Activated CD8-positive, alpha-beta memory T cell treated with anti-CD3 and anti-CD28 coated beads for 36 hours (primary cell): Measurements from ENCODE around the gene ARHGEF12. TPM values are rescaled to one million over a fixed set of nuclear protein-coding genes. Genes with fewer than 3 reads are reported as not detected.

ENCODE experiments used
- CTCF ChIA-PET: fragments of 350-600 bp; sonication (Branson Sonifier 250); formaldehyde crosslinking; loops from one replicate; lab custom pipeline; 2021; ENCODE audit warnings: antibody characterized with exemption; lab: Charles Lee
- POLR2A ChIA-PET: fragments of 350-600 bp; sonication (Branson Sonifier 250); formaldehyde crosslinking; loops from one replicate; lab custom pipeline; 2021; ENCODE audit warnings: antibody characterized with exemption; lab: Charles Lee
- total RNA-seq, 2 experiments: library from RNA; stranded (reverse); gene quantifications; one replicate each; pipeline ENCODE4 v1.2.3, GENCODE V29; 2021

Gene ARHGEF12, protein sequence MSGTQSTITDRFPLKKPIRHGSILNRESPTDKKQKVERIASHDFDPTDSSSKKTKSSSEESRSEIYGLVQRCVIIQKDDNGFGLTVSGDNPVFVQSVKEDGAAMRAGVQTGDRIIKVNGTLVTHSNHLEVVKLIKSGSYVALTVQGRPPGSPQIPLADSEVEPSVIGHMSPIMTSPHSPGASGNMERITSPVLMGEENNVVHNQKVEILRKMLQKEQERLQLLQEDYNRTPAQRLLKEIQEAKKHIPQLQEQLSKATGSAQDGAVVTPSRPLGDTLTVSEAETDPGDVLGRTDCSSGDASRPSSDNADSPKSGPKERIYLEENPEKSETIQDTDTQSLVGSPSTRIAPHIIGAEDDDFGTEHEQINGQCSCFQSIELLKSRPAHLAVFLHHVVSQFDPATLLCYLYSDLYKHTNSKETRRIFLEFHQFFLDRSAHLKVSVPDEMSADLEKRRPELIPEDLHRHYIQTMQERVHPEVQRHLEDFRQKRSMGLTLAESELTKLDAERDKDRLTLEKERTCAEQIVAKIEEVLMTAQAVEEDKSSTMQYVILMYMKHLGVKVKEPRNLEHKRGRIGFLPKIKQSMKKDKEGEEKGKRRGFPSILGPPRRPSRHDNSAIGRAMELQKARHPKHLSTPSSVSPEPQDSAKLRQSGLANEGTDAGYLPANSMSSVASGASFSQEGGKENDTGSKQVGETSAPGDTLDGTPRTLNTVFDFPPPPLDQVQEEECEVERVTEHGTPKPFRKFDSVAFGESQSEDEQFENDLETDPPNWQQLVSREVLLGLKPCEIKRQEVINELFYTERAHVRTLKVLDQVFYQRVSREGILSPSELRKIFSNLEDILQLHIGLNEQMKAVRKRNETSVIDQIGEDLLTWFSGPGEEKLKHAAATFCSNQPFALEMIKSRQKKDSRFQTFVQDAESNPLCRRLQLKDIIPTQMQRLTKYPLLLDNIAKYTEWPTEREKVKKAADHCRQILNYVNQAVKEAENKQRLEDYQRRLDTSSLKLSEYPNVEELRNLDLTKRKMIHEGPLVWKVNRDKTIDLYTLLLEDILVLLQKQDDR (N-terminal part only)
- 10 to 100 TPM; 31.0 to 31.7 TPM for total RNA-seq

DNA sequence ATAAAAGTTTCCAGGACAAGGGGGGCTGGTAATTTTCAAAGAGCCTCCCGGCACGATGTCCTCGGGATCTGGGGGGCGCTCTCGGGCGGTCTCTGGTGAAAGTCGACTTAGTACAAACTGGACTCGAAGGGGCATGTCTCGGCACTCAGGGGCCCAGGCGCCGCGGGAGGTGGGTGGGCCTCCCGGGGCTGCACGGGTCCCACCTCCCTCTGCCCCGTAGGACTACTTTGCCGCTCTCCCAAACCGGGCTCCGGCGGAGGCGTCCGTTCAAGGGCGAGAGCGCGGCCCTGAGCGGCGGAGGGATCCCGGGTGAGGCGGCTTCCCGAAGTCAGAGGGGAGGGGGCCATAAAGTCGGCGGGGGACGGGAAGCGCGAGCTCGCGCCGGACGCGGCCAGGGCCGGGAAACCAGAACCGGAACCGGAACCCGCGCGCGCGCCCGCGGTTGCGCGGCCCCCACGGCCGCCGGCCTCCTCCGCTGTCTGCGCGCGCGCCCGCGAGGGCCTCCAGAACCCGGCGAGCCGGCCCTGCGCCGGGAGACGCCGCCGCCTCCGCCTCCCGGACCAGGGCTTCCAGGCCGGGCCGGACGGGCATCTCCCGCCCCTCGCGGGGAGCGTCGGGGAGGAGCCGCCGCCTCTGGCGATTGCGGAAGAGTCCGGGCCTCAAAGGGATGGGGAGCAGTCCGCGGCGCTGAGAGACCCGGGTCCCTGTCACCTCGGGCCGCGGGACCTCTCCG lies at the start of gene ARHGEF12:
ARHGEF12 (plus strand) TSS at position 506 of the 733 bp plus-strand sequence. CDS start 831 bp downstream, outside the sequence.
- POLR2A ChIA-PET, result no interaction called here
- CTCF ChIA-PET, result interaction anchor here (1.0 to 2.5 kb wide), 7 partner anchors 9 to 143 kb away, joined by 3 to 12 read pairs (median 4); partner anchors contain the start of gene TLCD5

DNA sequence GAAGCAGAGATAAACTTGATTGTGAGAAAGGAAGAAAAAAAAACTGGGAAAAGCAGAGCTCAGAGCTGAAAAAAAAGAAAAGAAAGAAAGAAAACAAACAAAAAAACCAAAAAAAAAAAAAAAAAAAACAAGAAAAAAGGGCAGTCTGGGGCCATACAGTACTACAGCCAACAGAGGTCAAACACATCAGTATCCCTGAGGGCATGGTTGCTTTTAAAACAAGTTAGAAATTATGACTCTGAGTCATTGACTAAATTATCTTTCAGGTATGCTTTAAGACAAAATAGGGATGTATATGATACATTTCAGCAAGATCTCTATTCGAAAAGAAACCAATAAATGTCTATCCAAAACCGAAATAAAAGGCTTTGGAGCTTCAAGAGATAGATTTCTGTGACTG lies 48.2 kb upstream of the ARHGEF12 start:
- ChIA-PET CTCF (interaction anchor here (1.7 kb wide), 1 partner anchor 15 kb away, joined by 10 read pairs; no protein-coding TSS in a partner anchor), POLR2A (no interaction called here)

DNA sequence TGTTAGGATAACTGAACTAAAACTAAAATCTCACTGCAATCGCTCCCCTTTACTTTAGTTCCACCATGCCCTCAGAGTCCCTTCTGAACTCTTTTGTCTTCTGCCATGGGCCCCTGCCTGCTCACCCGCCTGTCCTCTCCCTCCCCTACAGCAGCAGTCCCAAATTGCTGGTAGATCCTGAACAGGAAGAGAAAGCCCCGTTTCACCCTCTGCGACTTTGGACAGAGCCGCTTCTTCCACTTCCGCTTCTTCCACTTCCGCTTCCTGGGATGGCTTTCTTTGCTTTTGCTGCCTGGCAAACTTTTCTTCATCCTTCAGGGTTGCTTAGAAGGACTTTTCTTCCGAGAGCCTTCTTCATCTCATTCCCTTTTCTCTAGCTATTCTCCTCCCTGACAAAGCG lies 46.8 kb upstream of the ARHGEF12 start:
- POLR2A ChIA-PET, result no interaction called here
- CTCF ChIA-PET, result interaction anchor here (1.9 kb wide), 1 partner anchor 12 kb away, joined by 4 read pairs; no protein-coding TSS in a partner anchor

DNA sequence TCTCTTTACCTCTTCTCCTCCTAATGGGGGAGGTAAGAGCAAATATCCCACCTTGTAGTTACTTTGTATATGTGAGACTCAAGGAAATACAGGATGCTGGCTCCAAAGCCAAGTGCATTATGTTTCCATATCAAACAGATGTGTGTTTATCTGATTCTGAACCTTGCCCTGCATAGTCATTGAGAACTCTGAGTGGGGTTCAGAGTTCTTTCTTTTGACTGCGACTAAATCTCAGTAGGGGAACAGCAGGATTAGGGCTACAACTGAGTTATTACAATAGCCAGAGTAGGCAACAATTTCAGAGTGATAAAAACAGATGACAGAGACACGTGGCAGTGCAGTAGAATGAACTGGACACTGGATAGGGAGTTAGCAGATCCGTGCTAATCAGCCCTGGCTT lies 45.3 kb upstream of the ARHGEF12 start:
- ChIA-PET CTCF (interaction anchor here (1.1 to 1.9 kb wide), 3 partner anchors 11 to 56 kb away, joined by 3 to 4 read pairs (median 3); no protein-coding TSS in a partner anchor), POLR2A (no interaction called here)

- POLR2A ChIA-PET, result no interaction called here
- CTCF ChIA-PET, result interaction anchor here (2.6 kb wide), 1 partner anchor 9 kb away, joined by 8 read pairs; no protein-coding TSS in a partner anchor
These were observed 43.0 kb upstream of the ARHGEF12 start for GRCh38 chr11:120293038-120293800.

DNA sequence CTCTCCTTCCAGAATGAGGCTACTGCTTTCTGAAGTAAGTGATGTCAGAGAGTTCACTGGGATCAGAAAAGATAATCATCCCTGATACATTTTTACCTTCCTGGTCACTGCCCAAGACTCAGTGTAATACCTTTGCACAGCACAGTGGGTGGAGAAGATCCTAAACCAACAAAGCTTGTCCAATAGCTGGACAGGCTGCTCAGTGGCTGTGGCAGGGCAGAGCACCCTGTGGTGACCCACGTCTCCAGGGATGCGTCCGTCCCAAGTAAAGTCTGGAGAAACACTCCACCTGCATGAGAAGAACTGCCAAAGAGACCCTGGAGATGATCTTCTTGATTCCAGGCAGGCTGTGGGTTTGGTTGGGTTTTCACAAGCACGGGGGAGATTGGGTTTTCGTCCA lies 42.1 kb upstream of the ARHGEF12 start:
- POLR2A ChIA-PET, result no interaction called here

DNA sequence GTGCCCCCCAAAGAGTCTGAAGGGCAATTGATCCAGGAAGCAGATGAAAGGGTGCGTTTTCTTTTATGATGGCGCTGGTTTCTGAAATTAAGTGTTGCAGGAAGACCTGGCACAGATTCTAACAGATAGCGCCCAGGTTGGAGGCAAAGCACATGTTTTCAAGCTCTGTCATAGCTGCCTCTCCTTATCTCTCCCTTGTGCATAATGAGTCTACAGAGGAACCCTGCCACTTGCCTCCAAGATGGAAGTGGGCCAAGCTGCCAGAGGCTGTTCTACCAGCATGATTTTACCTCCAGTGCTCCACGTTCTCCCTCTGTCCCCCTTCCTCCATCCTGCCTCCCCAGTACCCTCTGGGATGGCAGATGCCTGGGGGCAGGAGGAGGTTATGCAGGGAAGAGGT lies 41.1 kb upstream of the ARHGEF12 start:
- POLR2A ChIA-PET, result no interaction called here
- CTCF ChIA-PET, result interaction anchor here (2.6 kb wide), 1 partner anchor 8 kb away, joined by 8 read pairs; no protein-coding TSS in a partner anchor

More for the DNA sequence above, 42.1 kb upstream of the ARHGEF12 start:
- CTCF ChIA-PET, result interaction anchor here (2.6 kb wide), 1 partner anchor 9 kb away, joined by 8 read pairs; no protein-coding TSS in a partner anchor

DNA sequence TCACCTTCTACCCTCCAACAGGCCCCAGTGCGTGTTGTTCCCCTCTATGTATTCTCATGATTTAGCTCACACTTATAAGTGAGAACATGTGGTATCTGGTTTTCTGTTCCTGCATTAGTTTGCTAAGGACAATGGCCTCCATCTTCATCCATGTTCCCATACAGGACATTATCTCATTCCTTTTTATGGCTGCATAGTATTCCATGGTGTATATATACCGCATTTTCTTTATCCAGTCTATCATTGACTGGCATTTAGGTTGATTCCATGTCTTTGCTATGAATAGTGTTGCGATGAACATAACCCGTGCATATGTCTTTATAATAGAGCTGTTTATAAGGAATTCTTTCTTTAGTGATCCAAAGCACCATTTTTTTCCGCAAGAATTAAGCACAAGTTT lies 39.7 kb upstream of the ARHGEF12 start:
- ChIA-PET CTCF (interaction anchor here (11.1 kb wide), 1 partner anchor 64 kb away, joined by 159 read pairs; no protein-coding TSS in a partner anchor), POLR2A (no interaction called here)

DNA sequence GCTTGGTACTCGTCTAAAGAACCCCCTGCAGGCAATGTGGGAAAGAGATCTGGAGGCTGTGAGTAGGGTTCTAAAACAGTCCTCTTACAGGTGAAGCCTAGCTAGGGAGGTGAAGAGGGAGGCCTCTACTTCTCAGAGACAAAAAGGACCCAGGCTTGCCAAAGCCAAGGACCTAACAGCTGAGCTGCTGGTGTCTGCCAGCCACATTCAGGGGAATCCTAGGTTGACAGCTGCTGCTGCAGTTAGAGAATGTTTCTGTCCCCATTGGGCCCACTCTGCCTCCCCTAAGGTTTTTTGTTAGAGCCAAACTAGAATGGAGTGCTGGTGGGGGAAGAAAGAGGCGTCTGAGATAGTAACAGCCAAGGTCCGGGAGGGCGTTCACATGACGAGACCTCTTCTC lies 37.8 kb upstream of the ARHGEF12 start:
- ChIA-PET CTCF (interaction anchor here (0.6 to 11.1 kb wide), 3 partner anchors 51 to 86 kb away, joined by 3 to 159 read pairs (median 3); no protein-coding TSS in a partner anchor), POLR2A (no interaction called here)

DNA sequence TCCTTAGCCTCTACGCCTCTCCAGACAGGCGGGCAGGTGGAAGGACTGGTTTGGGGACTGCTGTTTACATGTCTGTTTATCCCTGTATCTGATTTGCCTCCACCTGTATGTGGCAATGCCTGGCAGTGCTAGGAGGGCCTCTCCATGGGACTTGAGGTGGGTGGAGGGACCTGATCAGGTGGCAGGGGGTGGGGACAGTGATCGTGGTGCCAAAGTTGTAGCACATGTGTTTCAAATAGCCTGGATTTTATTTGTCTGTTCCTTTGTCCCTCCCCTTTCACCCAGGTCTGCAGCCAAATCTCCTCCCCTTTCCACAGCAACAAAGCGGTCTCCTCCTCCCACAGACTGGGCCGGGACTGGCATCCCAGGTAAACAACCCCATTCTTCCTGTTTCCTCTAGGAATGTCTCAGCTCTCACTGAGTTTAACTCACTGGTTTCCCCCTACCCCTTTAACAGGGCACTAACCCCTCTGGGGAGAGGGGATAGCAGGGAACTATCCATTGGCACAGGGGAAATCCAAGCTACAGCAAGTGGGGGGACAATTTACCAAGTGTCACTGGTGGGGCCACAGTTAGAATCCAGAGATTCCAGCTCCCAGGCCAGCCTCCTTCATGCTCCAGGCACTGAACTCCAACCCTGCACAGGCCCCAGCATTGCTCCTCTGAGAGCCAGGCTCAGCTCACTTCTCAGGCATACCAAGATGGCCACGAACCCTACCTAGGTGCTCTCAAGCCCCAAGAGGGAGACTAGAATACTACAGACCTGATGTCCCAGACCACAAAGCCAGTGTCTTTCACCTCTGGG lies 34.0 kb upstream of the ARHGEF12 start:
- POLR2A ChIA-PET, result no interaction called here
- CTCF ChIA-PET, result interaction anchor here (0.8 to 11.1 kb wide), 20 partner anchors 8 to 134 kb away, joined by 3 to 159 read pairs (median 4); no protein-coding TSS in a partner anchor

DNA sequence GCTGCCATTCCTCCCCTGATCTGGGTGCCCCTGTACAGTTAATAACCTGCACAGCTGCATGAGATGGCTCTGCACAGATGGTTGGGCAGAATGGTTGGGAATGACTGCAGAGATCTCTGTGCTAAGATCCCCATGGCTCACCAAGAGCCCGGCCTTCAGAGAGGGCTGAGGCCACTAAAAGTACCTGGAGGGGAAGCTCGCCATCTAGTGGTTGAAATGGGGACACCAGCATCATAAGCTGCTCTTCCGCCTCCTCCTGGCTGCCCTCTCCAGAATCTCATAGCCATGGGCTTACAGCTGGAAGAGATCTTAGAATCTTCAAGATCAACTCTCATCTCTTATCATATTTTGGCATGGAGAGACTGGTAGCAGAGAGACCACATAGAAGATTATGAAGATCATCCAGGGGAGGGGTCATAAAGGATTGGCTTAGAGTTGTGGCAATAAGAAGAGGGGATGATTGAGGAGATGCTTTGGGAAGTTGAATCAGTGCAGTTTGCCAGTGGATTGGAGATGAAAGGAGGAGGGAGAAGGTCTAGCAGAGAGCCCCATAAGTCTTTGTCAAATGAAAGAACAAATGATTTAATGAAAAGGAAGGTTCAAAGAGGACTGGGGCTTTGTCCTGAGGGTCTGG lies 33.1 kb upstream of the ARHGEF12 start:
- ChIA-PET POLR2A (no interaction called here), CTCF (interaction anchor here (0.8 to 11.1 kb wide), 28 partner anchors 9 to 138 kb away, joined by 3 to 159 read pairs (median 3); partner anchors contain the start of gene TLCD5)

DNA sequence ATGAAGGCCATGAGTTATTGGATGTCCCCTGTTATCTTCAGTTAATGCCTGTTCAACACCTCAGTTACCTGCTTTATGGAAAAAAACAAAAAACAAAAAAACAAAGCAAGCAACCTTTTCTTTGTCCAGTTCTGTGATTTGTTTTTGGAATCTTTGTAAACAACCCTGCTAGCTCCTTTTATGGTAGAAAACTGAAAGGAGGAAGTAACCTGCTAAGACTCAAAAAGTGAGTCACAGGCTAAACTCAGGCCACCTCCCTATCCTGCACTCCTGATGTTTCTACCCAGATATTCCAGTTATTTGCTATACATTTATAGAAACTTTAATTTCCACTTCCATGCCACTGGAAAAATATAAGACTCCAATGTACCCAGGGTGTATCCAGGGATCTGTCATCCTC lies 31.7 kb upstream of the ARHGEF12 start:
- ChIA-PET CTCF (interaction anchor here (1.0 to 11.1 kb wide), 9 partner anchors 10 to 134 kb away, joined by 3 to 159 read pairs (median 8); partner anchors contain the start of gene TLCD5), POLR2A (no interaction called here)

- ChIA-PET CTCF (interaction anchor here (1.1 to 11.1 kb wide), 2 partner anchors 72 to 136 kb away, joined by 4 to 159 read pairs; no protein-coding TSS in a partner anchor), POLR2A (no interaction called here)
These were observed 30.9 kb upstream of the ARHGEF12 start for GRCh38 chr11:120305286-120305685.

DNA sequence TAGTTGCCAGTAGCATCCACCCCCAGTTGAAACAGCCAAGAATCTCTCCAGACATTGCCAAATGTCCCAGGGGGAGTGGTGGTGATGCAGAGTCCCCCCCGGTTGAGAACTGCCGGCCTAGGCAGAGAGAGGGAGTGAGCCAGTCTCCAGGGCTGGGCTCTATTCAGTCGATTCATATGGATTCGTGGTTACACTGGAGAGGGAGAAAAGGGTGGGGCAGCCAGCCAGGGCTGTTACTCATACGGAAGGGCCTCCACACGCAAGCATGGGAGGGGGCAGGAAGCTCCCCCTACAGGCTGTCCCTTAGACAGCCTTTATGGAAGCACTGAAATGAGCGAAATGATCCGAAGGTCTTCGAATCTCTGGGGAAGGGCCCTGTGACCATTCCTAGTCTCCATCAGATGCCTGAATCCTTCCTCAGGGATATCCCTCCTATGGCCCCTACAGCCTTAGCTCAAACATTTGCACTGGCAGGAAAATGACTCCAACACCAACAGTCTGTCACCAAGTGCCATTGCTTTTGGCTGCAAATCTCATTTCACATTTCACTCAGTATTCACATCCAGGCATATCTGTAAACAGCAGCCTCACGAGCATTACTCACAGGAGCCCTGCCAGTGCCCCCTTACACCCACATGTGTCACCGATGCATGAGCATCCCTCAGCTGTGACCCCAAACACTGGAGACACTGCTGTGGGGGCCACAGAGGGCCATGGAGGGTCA lies 29.5 kb upstream of the ARHGEF12 start:
- POLR2A ChIA-PET, result no interaction called here
- CTCF ChIA-PET, result interaction anchor here (11.1 kb wide), 1 partner anchor 74 kb away, joined by 159 read pairs; no protein-coding TSS in a partner anchor

DNA sequence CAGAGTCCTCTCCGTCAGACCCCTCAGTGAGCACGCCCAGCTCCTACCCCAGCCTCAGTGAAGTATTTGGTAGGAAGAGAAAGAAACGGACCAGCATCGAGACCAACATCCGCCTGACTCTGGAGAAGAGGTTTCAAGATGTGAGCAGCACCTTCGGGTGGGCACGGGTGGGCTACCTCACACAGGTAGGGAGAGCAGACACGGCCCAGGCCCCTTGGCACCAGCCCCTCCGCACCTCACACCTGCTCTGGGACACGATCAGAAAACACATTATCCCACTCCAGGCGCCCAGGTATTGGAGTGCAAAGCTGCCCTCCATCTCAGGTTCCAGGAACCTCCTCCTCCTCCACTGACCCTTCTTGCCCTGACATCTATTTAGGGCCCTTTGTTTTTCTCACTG lies 28.7 kb upstream of the ARHGEF12 start:
- CTCF ChIA-PET, result no interaction called here
- POLR2A ChIA-PET, result no interaction called here
